Stimulated activated CD4-positive, alpha-beta T cell treated with anti-CD3 and anti-CD28 coated beads, Interleukin-1b, Interleukin-23, amount 100 ng/mL, for 4 hours (primary cell): ENCODE measurements around the gene CRB1.
"Not testable (repeated sequence)": the region's sequence is repeated elsewhere in the genome, so short reads cannot be mapped to it uniquely, and the experiment has no call there.

Source experiments
- DNase-seq, 2 donors: peaks; one replicate each; pipeline ENCODE4 v3.0.0-alpha.2; 2020; ENCODE audit warnings: low read depth in 2 of 2

CRB1 gene

GRCh38 chr1:197399755-197400521 is 131.9 kb downstream of the CRB1 start:
- DNase-seq: no peak

GRCh38 chr1:197400522-197400902 is 132.5 kb downstream of the CRB1 start:
- no peak for DNase-seq

GRCh38 chr1:197402189-197402588 is 134.1 kb downstream of the CRB1 start:
- DNase-seq: no peak

GRCh38 chr1:197404774-197405173 is 136.7 kb downstream of the CRB1 start:
- not testable (repeated sequence) for DNase-seq

- DNase-seq: not testable (repeated sequence)
Measured at GRCh38 chr1:197405614-197406013, 137.6 kb downstream of the CRB1 start.

- no peak for DNase-seq
Measured at GRCh38 chr1:197413564-197413963, 145.5 kb downstream of the CRB1 start.

- no peak for DNase-seq
Measured at GRCh38 chr1:197415221-197415620, 147.2 kb downstream of the CRB1 start.

GRCh38 chr1:197418693-197419092 is 150.6 kb downstream of the CRB1 start:
- no peak for DNase-seq

- DNase-seq: no peak
Measured at GRCh38 chr1:197422993-197423392, 154.9 kb downstream of the CRB1 start.

- no peak for DNase-seq
Measured at GRCh38 chr1:197424380-197424779, 156.3 kb downstream of the CRB1 start.

- no peak for DNase-seq
Measured at GRCh38 chr1:197429372-197429771, 161.3 kb downstream of the CRB1 start.

- no peak for DNase-seq
Measured at GRCh38 chr1:197435224-197435623, 167.2 kb downstream of the CRB1 start.

GRCh38 chr1:197437601-197438000 is 169.5 kb downstream of the CRB1 start:
- no peak for DNase-seq

GRCh38 chr1:197438010-197438790 is 170.1 kb downstream of the CRB1 start:
- DNase-seq: no peak

GRCh38 chr1:197439708-197440280 is 171.7 kb downstream of the CRB1 start:
- DNase-seq: no peak

- no peak for DNase-seq
Measured at GRCh38 chr1:197440715-197441114, 172.7 kb downstream of the CRB1 start.

GRCh38 chr1:197441999-197442414 is 174.0 kb downstream of the CRB1 start:
- no peak for DNase-seq

GRCh38 chr1:197444755-197445154 is 176.7 kb downstream of the CRB1 start:
- DNase-seq: no peak

GRCh38 chr1:197448121-197448779 is 180.2 kb downstream of the CRB1 start:
- no peak for DNase-seq

GRCh38 chr1:197451381-197451780 is 183.3 kb downstream of the CRB1 start:
- no peak for DNase-seq

GRCh38 chr1:197453376-197454058 is 185.5 kb downstream of the CRB1 start:
- no peak for DNase-seq

- DNase-seq: no peak
Measured at GRCh38 chr1:197462539-197462938, 194.5 kb downstream of the CRB1 start.
